Measurements from ENCODE around the gene STAB2.

The STAB2 gene

GRCh38 chr12:103566398-103566797, 20.7 kb upstream of the STAB2 start:
- no peaks in the 10 kb centered on the region for H3K27me3 ChIP-seq (ENCODE audit: control insufficient read depth, low read length)
- H3K9me3 ChIP-seq (ENCODE audit: control insufficient read depth, insufficient read depth, low read length), result no peaks in the 10 kb centered on the region
- no peaks in the 10 kb centered on the region for H3K9me2 ChIP-seq (replicated peaks; ENCODE audit: control insufficient read depth, low read length)
- no peak overlapping the region for H3K27ac ChIP-seq (ENCODE audit: low read depth, low read length)
- H3K4me3 ChIP-seq (ENCODE audit: low read length), result no peak overlapping the region
- no peaks in the 10 kb centered on the region for H4K20me1 ChIP-seq (ENCODE audit: control insufficient read depth, insufficient read depth, low read depth, low read length)
- no peaks in the 10 kb centered on the region for H3K79me2 ChIP-seq (ENCODE audit: control insufficient read depth, low read length)
- H3K36me3 ChIP-seq (ENCODE audit: control insufficient read depth, low read length), result no peaks in the 10 kb centered on the region
- no peaks in the 10 kb centered on the region for H3F3A ChIP-seq (ENCODE audit: control insufficient read depth, insufficient read depth)
- no peak overlapping the region for H3K4me2 ChIP-seq (ENCODE audit: low read length)
- TF ChIP-seq EZH2phosphoT487 (IDR thresholded peaks at IDR 0.05; ENCODE audit: borderline replicate concordance, low read length), result no peak
- no peaks in the 10 kb centered on the region for H3K4me1 ChIP-seq (ENCODE audit: control insufficient read depth, low read length)

GRCh38 chr12:103569278-103569677, 17.8 kb upstream of the STAB2 start:
- H3K4me3 ChIP-seq (ENCODE audit: low read length), result no peak overlapping the region
- H3F3A ChIP-seq (ENCODE audit: control insufficient read depth, insufficient read depth), result no peaks in the 10 kb centered on the region
- no peak overlapping the region for H3K4me2 ChIP-seq (ENCODE audit: low read length)
- no peaks in the 10 kb centered on the region for H3K27me3 ChIP-seq (ENCODE audit: control insufficient read depth, low read length)
- no peak overlapping the region for H3K27ac ChIP-seq (ENCODE audit: low read depth, low read length)
- H3K9me3 ChIP-seq (ENCODE audit: control insufficient read depth, insufficient read depth, low read length), result no peaks in the 10 kb centered on the region
- no peaks in the 10 kb centered on the region for H3K36me3 ChIP-seq (ENCODE audit: control insufficient read depth, low read length)
- no peaks in the 10 kb centered on the region for H4K20me1 ChIP-seq (ENCODE audit: control insufficient read depth, insufficient read depth, low read depth, low read length)
- H3K9me2 ChIP-seq (replicated peaks; ENCODE audit: control insufficient read depth, low read length), result no peaks in the 10 kb centered on the region
- no peaks in the 10 kb centered on the region for H3K4me1 ChIP-seq (ENCODE audit: control insufficient read depth, low read length)
- H3K79me2 ChIP-seq (ENCODE audit: control insufficient read depth, low read length), result no peaks in the 10 kb centered on the region
- TF ChIP-seq EZH2phosphoT487 (IDR thresholded peaks at IDR 0.05; ENCODE audit: borderline replicate concordance, low read length), result no peak
- no peak for TF ChIP-seq CTCF (IDR thresholded peaks at IDR 0.05; ENCODE audit: low read depth, low read length, poor library complexity, severe bottlenecking)

- peaks cover 9% of the 10 kb centered on the region; the same call in 1 of the 2 replicates for H3K27me3 ChIP-seq (ENCODE audit: control insufficient read depth, low read length)
- no peaks in the 10 kb centered on the region for H4K20me1 ChIP-seq (ENCODE audit: control insufficient read depth, insufficient read depth, low read depth, low read length)
- no peaks in the 10 kb centered on the region for H3F3A ChIP-seq (ENCODE audit: control insufficient read depth, insufficient read depth)
- H3K9me3 ChIP-seq (ENCODE audit: control insufficient read depth, insufficient read depth, low read length), result no peaks in the 10 kb centered on the region
- TF ChIP-seq EZH2phosphoT487 (IDR thresholded peaks at IDR 0.05; ENCODE audit: borderline replicate concordance, low read length) (no peak), CTCF (IDR thresholded peaks at IDR 0.05; ENCODE audit: low read depth, low read length, poor library complexity, severe bottlenecking) (no peak)
- no peak overlapping the region for H3K27ac ChIP-seq (ENCODE audit: low read depth, low read length)
- H3K4me3 ChIP-seq (ENCODE audit: low read length), result no peak overlapping the region
- no peaks in the 10 kb centered on the region for H3K79me2 ChIP-seq (ENCODE audit: control insufficient read depth, low read length)
- H3K9me2 ChIP-seq (replicated peaks; ENCODE audit: control insufficient read depth, low read length), result no peaks in the 10 kb centered on the region
- H3K4me1 ChIP-seq (ENCODE audit: control insufficient read depth, low read length), result peaks cover 4% of the 10 kb centered on the region; the same call in 1 of the 2 replicates
- no peaks in the 10 kb centered on the region for H3K36me3 ChIP-seq (ENCODE audit: control insufficient read depth, low read length)
- H3K4me2 ChIP-seq (ENCODE audit: low read length), result no peak overlapping the region
Measured at GRCh38 chr12:103571286-103571685, 15.8 kb upstream of the STAB2 start.

- Histone ChIP-seq H3K9me2 (replicated peaks; ENCODE audit: control insufficient read depth, low read length) (no peaks in the 10 kb centered on the region), H3K4me3 (ENCODE audit: low read length) (no peak overlapping the region), H3K27ac (ENCODE audit: low read depth, low read length) (no peak overlapping the region), H3K9me3 (ENCODE audit: control insufficient read depth, insufficient read depth, low read length) (no peaks in the 10 kb centered on the region), H3F3A (ENCODE audit: control insufficient read depth, insufficient read depth) (no peaks in the 10 kb centered on the region), H4K20me1 (ENCODE audit: control insufficient read depth, insufficient read depth, low read depth, low read length) (no peaks in the 10 kb centered on the region), H3K4me1 (ENCODE audit: control insufficient read depth, low read length) (peaks cover 4% of the 10 kb centered on the region; the same call in 1 of the 2 replicates), H3K27me3 (ENCODE audit: control insufficient read depth, low read length) (peaks cover 9% of the 10 kb centered on the region; the same call in 1 of the 2 replicates), H3K36me3 (ENCODE audit: control insufficient read depth, low read length) (no peaks in the 10 kb centered on the region), H3K4me2 (ENCODE audit: low read length) (no peak overlapping the region), H3K79me2 (ENCODE audit: control insufficient read depth, low read length) (no peaks in the 10 kb centered on the region)
- TF ChIP-seq CTCF (IDR thresholded peaks at IDR 0.05; ENCODE audit: low read depth, low read length, poor library complexity, severe bottlenecking), result no peak
- TF ChIP-seq EZH2phosphoT487 (IDR thresholded peaks at IDR 0.05; ENCODE audit: borderline replicate concordance, low read length), result no peak
Measured at GRCh38 chr12:103572312-103573045, 14.6 kb upstream of the STAB2 start.

All from DOHH2 (cell line).